Sigmoid colon (tissue), 4 donors: Measurements from ENCODE around the gene SLC31A1.

Source experiments
- CTCF ChIP-seq, 4 experiments: fragments of 450-650 bp in 3 of 4; fragments of 200-600 bp in 1 of 4; IDR thresholded peaks; one replicate each; pipeline ENCODE4 v1.5.1; 2016 to 2019; ENCODE audit warnings: antibody characterized with exemption in 4 of 4, mild to moderate bottlenecking in 3 of 4, moderate library complexity in 2 of 4
- EP300 ChIP-seq, 4 donors: sonication (generic); formaldehyde crosslinking; IDR thresholded peaks; one replicate each; pipeline ENCODE4 v1.6.1; 2017; ENCODE audit warnings: antibody characterized with exemption in 4 of 4

DNA sequence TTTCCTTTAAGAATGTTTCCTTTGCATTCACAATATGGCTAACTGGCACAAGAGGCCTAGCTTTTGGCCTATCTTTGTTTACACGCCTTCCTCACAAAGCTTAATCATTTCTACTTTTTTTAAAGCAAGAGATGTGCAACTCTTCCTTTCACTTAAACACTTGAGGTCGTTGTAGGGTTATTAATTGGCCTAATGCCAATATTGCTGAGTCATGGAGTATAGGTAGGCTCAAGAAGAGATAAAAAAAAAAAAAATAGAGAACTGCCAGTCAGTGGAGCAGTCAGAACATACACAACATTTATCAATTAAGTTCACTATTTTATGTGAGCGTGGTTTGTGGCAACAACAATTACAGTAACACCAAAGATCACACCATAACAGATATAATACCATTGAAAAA lies 6.2 kb upstream of the SLC31A1 start:
- TF ChIP-seq CTCF (IDR thresholded peaks at IDR 0.05) (no peak), EP300 (IDR thresholded peaks at IDR 0.05) (no peak)
